UCSD-AML1 (cell line): ENCODE measurements around the gene CROT.

ENCODE experiments used
- DNase-seq: peaks from one replicate; lab custom pipeline; 2025; ENCODE audit not compliant: unreplicated experiment; lab: John Stamatoyannopoulos, UW

CROT gene

GRCh38 chr7:87339373-87339897 lies 6.0 kb upstream of the CROT start:
- no peak for DNase-seq

- no peak for DNase-seq
These were observed 4.0 kb upstream of the CROT start for GRCh38 chr7:87341441-87341840.

- DNase-seq, result no peak
These were observed 3.2 kb upstream of the CROT start for GRCh38 chr7:87342231-87342630.

DNA sequence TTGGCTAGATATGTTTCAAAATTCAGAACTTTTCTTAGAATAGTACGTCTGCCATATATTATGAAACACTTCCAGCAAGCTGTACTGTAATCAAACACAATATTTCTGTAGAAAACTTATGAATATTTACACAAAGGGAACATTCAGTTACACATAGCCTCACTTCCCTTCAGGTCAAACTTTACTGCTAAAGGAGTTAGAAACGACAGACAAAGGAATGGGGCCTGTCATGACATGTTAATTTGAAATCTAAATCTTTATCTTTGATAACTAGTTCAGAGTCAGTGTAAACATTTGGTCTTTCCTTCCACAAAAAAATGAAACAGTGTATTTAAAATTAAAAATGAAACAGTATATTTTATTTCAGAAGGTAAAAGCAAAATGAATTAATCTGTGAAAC lies 1.0 kb upstream of the CROT start:
- DNase-seq, result no peak

DNA sequence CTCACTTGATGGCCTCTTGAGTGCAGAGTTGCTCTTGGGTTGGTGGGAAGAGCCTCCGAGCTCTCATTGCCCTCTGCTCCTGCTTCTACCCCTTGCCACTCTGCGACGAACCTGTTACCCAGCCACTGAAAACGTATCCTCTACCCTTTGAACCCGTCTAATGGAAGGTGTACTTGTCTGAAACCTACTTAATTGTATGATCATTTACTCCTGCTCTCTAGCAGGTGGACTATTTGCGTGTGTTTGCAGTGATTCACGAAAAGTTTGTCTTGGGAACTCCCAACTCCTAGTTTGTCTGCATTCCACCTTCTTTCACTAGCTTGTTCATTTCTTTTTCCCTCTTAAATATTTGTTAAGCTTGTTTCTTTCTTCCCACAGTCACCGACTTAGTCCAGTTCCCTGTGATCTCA lies 503 bp downstream of the CROT start:
- DNase-seq, result no peak

GRCh38 chr7:87347207-87347606 lies 1.7 kb downstream of the CROT start:
- no peak for DNase-seq

GRCh38 chr7:87347664-87348063 lies 2.2 kb downstream of the CROT start:
- DNase-seq, result no peak

GRCh38 chr7:87354749-87355148 lies 9.3 kb downstream of the CROT start:
- DNase-seq, result no peak

GRCh38 chr7:87356448-87356847 lies 11.0 kb downstream of the CROT start:
- DNase-seq, result no peak

DNA sequence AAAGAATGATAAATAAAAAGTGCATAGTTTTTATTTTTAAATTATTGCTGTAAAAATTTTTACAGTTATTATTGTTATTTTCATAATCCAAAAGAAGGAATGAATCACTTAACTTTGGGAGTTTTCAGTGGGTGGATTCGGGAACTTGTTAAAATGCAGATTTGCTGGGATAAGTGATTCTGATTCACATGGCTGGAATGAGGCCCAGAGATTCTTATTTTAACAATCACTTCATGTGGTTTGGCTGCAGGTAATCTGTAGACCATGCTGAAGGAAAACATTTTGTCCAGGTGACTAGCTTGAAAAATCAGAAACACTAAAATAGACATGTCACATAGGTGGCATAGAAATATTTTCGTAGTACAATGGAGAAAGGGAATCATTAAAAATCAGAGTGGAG lies 13.9 kb downstream of the CROT start:
- DNase-seq, result no peak

- DNase-seq, result no peak
These were observed 15.9 kb downstream of the CROT start for GRCh38 chr7:87361320-87361719.

DNA sequence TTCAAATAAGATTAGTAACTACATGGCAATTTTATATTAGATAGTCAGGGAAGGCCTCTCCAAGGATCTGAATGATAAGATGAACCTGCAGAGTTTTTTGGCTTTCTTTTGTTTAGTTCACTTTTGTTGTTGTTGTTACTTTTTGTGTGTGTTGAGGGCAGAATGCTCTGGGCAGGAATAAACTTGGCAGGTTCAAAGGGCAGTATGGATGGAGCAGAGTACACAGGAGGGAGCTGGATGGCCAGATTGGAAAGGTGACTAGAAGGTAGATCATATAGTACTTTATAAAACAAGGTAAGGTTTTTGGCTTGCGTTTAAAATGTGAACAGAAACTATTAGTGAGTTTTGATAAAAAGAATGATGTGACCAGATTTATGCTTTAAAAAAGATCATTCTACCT lies 17.9 kb downstream of the CROT start:
- DNase-seq, result no peak

GRCh38 chr7:87364246-87364645 lies 18.8 kb downstream of the CROT start:
- no peak for DNase-seq

- DNase-seq, result no peak
These were observed 23.8 kb downstream of the CROT start for GRCh38 chr7:87369216-87369615.

- DNase-seq, result no peak
These were observed 25.3 kb downstream of the CROT start for GRCh38 chr7:87370660-87371180.

DNA sequence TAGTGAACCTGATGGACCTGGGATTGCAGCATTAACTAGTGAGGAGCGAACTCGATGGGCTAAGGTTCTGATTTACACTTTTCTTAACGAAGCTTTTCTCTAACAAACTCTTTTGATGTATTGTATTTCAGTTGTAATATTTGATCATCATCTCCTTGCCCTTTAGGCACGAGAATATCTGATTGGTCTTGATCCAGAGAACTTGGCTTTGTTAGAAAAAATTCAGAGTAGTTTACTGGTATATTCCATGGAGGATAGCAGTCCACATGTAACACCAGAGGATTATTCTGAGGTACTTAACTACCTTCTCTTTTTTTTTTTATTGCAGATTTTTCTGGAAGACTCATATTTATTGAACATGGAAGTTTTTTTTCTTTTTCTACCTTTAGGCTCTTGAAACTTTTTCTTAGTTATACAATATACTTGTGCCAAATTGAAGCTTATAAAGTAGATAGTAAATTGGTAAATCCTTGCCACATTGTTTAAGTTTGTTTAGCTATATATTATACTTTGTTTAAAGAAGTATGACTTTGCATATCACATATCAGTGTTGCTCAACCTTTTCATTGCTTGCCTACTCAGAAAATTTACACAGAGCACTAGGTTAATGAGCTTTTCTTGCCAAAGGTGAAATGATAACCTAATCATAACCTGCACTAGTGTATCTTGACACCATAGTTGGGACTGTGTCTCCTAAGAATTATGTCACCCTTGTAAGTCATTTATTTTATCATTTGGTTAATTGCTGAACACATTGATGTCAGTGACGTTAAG lies 30.4 kb downstream of the CROT start:
- DNase-seq, result no peak

DNA sequence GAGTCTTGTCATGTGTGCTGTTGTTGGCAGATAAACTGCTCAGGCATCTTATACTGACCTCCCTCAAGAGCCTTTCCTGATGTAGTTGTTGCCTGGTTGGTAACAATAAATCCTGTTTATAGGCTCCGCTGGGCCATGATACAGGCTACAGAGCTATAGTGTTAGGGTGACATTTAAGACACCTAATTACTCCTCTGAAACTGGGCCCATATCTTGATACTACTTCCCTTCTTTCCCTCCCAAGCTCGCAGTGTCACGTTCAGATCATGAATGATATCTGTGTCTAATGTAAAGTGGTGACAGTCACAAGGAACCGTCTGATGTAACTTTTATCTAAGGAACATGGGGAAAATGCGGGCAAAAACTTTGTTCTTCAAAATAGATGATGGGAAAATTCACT lies 35.4 kb downstream of the CROT start:
- no peak for DNase-seq

DNA sequence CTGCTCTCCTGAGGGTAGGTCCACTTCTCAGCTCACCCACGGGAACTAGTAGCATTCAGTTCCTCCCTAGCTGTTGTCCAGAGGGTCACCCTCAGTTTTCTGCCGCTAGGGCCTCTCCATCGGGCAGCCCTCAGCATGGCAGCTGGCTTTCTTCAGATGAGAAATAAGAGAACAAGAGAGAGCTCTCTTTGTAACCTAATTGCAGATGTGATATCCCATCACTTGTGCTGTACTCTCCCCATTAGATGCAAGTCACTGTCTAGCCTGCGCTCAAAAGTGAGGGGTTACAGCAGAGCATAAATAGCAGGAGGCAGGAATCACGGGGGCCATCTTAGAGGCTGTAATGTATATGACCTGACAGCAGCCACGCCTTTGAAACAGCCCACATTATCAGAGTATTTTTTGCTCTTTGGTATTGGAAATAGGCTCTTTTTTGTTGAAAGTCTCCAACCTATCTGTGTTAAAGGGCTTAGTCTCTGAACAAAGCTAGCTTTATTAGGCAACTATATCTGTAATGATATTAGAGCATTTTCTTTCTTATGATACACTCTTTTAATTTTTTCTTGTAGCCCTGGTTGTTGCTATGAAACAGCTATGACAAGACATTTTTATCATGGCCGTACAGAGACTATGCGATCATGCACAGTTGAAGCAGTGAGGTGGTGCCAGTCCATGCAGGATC lies 45.7 kb downstream of the CROT start:
- DNase-seq, result no peak

DNA sequence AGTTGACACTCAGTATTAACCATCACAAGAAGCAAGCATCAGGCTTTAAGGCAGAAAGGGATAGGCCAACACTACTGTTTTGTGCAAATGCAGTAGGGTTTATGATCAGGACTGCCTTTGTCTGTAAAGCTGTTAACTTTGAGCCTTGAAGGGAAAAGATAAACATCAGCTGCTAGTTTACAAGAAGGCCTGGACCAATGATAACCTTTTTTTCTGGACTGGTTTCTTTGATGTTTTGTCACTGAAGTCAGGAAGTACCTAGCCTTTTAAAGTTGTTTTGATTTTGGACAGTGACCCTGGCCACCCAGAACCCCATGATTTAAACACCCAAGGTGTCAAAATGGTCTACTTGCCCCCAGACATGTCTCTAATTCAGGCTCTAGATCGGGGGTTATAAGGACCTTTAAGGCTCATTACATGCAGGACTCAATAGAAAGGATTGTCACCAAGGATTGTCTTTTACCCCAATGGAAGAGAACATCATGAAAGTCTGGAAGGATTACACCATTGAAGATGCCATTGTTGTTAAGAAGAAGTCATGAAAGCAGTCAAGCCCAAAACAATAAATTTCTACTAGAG lies 50.1 kb downstream of the CROT start:
- no peak for DNase-seq

DNA sequence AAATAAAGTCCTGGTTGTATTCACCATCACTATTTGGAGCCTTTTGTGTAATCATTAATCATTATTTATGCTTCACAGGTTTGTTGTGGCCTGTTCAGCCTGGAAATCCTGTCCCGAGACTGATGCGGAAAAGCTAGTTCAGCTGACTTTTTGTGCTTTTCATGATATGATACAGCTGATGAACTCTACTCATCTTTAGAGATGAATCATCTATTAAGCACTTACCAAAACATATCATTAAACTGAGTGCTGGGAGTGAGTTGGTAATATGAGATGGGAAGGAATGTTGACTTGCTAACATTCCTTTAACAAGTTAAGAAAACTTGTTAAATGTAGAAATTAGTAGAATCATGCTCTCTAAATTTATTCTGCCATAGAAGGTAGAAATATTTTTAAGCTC lies 53.0 kb downstream of the CROT start:
- DNase-seq, result no peak

DNA sequence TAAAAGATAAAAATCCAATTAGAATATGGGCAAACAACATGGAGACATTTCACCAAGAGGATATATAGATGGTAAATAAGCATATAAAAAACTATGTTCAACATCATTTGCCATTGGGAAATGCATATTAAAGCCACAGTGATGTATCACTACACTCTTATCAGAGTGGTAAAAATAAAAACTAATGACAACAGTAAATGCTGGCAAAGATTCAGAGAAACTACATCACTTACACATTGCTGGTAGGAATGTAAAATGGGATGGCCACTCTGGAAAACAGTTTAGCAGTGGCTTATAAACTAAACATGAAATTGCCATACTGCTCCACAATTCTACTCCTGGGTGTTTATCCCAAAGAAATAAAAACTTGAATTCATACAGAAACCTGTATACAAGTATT lies 59.2 kb downstream of the CROT start:
- no peak for DNase-seq

DNA sequence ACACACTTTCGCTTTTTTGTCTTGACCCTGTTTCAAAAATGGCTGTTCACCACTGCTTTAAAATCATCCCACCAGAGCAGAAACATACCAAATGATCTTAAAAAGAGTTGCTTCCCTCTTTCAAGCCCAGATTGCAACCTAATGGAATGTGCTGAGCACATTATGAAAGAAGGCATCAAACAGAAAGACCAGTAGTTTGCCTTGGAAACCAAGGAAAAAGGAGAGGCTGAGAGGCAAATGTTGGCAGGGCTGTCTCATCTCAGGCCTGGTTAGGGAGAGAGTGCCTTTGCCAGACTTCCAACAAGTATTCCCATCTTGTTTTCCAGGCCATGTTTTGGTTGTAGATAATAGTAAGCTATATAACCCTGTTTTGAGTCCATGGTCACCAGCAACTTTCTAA lies 65.7 kb downstream of the CROT start:
- DNase-seq, result no peak
